ENCODE data around the gene FTCDNL1.
A peak's percentile ranks its signal among the peaks of the same experiment; 100 is the strongest.

The FTCDNL1 gene

GRCh38 chr2:199841409-199841808 lies 9.6 kb downstream of the FTCDNL1 start:
- DNase-seq: no peak

- DNase-seq: no peak
Measured at GRCh38 chr2:199838399-199838798, 12.6 kb downstream of the FTCDNL1 start.

- no peak for DNase-seq
Measured at GRCh38 chr2:199836943-199837342, 14.0 kb downstream of the FTCDNL1 start.

DNA sequence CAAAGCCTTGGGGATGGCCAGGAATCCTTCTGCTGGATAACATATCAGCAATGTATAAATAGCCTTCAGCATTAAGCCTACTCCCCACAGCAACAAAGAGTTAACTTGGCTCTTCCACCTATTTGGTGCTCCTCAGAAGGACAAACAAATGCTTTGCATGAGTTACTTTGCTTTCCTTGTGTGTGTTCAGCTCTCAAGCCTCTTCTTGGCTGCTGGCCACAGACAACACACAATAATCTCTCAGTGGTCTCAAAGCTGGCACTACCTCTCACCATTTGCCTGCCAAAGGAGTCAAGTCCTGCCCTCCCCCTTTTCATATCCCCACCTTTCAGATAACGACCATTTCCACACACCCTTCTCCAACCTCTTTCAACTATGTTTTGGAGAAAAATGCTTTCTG lies 17.5 kb downstream of the FTCDNL1 start:
- no peak for DNase-seq

DNA sequence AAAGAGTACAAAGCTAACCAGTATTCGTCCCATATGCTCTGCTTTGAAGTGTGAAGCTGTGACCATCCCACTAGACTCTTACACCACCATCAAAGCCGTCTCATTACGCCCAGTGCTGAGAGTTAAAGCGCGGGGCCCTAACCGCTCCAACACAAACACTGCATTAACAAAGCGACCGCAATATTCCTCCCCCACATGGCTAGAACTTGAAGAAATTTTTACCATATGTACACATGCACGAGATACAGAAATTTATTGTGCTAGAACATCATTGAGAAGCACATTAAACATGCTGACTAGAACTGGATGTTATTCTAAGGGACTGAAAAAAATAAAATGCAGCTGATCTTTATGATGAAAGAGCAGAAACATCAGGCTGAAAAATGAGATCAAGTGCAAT lies 20.5 kb downstream of the FTCDNL1 start:
- DNase-seq: no peak

DNA sequence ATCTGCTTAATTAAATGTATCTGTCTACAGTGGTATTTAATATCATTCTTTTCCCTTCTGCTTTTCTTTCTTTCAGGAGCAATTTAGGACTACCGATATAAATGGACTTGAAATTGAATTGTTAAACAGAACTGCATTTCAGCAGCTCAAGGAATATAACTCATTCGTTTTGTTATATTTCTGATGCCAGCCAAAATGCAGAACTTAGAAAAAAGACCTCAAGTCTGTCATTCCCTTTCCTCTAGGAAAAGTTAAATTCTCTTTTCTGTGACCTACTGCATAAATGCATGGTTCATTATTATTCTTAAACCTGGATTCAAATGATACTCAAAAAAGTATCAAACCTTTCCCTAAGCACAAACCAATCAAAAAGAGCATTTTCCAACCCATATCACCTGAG lies 21.4 kb downstream of the FTCDNL1 start:
- no peak for DNase-seq

DNA sequence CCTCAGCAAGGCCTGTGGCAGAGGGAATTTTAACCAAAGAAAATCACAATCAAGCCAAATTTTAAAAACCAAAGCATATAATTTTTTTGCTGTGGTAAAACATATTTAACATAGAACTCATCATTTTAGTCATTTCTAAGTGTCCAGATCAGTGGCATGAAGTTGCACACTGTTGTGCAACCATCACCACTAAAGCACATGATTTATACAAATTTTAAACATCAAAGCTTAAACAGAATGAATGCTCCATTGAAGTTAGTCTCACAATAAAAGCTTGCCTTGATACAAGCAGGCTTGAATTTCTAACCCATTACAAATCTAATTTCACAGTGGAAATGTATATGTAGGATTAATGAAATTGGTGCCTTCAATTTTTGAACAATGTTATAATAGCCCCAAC lies 31.2 kb downstream of the FTCDNL1 start:
- no peak for DNase-seq

- DNase-seq: no peak
Measured at GRCh38 chr2:199818754-199819153, 32.2 kb downstream of the FTCDNL1 start.

DNA sequence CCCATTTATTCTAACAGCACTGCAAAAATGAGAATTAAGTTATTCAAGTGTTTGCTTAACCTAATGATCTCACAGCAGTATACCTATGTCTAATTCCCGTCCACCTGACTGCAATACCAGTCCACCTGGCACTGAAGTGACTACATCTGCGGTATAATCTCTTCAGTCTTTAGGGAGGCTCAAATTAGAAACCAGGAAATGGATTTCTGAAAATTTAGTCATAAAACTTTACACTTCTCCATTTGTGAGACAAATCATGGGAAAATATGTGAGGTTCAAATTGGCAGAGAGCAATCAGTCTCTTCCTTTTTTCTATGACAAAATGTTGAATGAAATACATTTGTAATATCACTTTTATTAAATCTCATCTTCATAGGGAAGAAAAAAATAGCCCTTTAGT lies 33.0 kb downstream of the FTCDNL1 start:
- DNase-seq: no peak

DNA sequence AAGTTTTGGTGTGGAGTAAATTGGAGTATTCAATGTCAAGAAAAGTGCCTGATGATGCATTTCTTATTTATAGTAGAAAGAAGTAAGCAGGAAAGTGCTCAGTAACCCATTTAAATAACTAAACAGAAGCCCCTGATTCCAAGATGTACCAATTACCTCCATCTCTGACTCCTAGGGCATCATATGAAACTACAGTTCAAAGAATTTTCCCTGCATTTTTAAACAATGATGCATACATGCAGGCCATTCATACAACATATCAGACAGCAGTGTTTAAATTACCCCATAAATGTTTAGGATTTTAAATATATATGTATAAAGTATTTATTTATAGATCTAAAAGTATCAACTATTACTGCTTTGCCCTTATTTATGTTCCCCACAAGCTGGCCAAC lies 36.2 kb downstream of the FTCDNL1 start:
- DNase-seq: no peak

- no peak for DNase-seq
Measured at GRCh38 chr2:199814101-199814816, 36.7 kb downstream of the FTCDNL1 start.

DNA sequence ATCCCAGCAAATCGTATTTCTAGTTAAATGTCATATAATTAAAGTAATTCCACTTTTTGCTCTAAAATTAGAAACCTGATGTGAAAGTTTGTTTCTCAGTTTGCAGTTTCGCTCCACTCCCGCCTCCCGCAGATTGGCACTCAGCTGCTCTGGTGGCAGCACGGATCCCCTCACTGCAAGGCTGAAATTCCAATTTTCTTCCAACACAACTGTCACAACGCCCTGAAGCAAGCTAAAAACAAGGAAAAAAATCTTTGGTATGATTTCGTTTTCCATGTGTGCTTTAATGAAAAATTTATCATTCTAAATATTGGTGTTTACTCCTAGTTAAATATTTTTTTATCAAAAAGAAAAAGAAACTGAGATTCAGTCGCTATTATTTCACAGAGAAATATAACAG lies 38.5 kb downstream of the FTCDNL1 start:
- no peak for DNase-seq

GRCh38 chr2:199811346-199811745 lies 39.6 kb downstream of the FTCDNL1 start:
- no peak for DNase-seq

- DNase-seq: no peak
Measured at GRCh38 chr2:199810422-199811171, 40.4 kb downstream of the FTCDNL1 start.

DNA sequence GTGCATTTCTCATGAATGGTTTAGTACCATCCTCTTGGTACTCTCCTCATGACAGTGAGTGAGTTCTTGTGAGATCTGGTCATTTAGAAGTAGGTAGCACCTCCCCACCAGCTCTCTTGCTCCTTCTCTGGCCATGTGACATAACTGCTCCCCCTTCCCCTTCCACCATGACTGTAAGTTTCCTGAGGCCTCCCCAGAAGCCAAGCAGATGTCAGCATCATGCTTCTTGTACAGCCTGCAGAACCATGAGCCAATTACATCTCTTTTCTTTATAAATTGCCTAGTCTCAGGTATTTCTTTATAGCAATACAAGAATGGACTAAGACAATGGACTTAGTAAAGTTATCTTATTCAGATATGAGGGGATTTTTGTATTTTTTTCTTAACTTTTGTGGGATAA lies 43.0 kb downstream of the FTCDNL1 start:
- DNase-seq: no peak

DNA sequence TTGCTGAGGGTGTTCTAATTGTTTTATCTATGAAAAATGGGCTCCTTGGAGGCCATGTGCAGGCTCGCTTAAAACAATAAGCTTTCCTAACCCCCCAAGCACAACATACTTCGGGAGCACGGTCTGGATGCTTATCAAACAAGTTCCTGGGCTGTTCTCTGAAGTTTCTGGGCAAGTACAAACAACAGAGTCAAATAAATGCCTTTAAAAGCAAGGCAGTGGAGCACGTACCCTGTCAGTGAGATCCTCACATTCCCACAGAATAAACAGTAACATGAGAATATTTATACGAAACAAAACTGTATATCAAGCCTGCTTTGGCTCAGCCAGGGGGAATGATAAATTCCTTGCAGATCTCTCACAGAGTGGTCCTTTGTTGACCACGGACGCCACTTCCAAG lies 44.8 kb downstream of the FTCDNL1 start:
- DNase-seq: no peak

DNA sequence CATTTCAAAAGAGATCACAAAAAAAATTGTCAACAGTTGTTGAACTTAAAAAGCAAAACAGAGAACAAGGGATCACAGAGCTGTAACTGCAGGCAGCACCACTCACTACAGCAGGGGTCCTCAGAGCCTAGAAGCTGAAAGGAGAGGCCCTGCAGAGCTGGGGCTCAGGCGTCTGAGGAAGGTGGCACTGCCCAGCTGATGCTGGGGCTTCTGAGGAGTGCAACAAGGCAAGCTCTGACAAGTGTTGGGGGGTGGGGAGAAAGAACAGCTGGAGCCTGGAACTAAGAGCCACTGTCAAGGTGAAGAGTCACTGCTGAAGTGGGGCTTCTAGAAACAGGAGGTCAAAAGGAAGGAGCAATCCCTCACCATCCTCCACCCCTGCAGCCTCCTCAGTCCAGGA lies 46.2 kb downstream of the FTCDNL1 start:
- DNase-seq: no peak

DNA sequence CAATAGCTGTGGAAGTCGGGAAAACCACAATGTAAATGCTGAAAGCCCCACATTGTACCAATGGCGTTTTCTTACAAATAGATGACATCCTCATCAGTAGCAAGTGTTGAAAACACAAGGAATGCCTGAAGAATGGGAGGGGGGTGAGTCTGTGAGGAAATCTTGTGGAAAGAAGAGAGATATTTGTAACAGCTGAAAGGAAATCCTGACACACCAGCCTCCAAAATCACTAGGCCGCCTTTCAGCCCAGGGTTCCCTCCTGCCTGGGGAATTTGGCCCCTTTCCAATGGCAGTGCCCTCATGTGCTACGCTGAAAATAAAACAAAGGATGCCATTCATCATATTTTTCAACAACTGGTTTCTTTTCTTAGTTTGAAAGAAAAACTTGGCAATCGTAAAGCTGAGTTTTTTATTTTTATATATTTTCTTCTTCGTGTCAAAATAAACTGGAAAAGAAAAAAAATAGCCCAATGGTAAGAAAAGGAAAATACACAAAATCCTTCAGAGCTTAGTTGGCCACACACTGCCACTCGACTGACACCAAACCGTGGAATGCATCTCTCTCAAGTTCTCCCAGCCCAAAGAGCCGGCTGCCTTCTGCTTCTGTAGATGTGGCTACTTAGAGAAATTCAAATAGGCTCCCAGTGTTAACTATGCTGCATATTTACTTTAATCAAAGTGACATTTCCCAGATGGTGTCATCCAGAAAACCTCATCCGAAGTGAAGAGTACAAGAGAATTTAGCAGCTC lies 52.0 kb downstream of the FTCDNL1 start:
- DNase-seq: peak; percentile 83

- DNase-seq: no peak
Measured at GRCh38 chr2:199797431-199798403, 53.3 kb downstream of the FTCDNL1 start.

GRCh38 chr2:199792381-199792780 lies 58.6 kb downstream of the FTCDNL1 start:
- no peak for DNase-seq

DNA sequence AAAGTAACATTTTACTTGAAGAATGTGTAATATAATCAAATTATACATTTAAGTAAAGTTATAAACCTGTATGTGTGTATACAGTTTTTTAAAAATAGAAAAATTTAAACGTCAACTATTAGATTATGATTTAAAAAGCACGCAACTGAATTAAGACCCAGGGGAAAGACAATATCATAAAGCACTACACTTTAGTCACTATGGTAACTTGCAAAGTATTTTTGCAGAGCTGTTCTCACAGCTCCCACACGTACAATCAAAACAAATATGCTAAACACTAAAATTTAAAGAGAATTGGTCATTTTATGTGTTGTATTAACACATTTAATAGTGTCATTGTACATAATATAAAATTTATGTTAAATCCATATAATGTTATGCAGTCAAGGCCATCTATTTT lies 59.7 kb downstream of the FTCDNL1 start:
- no peak for DNase-seq

GRCh38 chr2:199784512-199784911 lies 66.5 kb downstream of the FTCDNL1 start:
- DNase-seq: no peak

DNA sequence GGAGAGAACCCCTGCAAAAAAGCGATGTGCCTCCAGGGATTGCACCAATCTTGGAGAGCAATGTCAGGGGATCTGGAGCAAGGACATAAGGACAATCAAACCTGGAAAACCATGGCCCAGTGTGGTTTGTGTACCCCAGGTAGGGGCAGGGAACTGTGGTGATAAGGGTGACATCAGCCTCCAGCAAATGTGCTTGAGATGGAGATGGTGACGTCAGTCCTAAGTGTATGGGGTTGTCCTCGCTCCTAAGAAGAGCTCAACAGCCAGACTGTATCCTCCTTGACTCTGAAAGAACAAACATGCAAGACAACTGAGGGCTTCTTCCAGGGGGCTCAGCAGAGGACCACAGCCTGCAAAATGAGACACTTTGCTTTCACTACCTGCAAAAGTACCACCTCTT lies 71.4 kb downstream of the FTCDNL1 start:
- no peak for DNase-seq

All from right hindlimb (tissue), 1 donor.